NCI-H446 (cell line): Measurements from ENCODE around the gene RBM38.
A peak's percentile ranks its signal among the peaks of the same experiment; 100 is the strongest.

Experiments used
- DNase-seq, 2 experiments: peaks; one replicate each; lab custom pipeline; 2025; lab: John Stamatoyannopoulos, UW

The RBM38 gene

DNA sequence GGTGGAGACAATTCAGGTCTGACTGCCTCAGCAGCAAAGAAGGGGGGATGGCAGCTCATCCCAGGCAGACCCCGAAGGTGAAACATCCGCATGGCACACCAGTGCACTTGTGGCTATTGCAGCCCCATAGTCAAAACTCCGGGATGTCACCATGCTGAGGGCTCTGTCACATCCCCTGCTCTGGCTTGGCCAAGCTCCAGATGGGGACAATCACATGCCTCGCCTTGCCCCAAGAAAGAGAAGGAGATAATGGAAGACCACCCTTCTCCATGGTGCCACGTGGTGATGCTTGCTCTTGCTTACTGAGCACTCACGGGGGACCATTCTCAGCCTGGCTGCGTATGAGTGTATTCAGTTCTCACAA, 60.2 kb downstream of the RBM38 start:
- no peak for DNase-seq

DNA sequence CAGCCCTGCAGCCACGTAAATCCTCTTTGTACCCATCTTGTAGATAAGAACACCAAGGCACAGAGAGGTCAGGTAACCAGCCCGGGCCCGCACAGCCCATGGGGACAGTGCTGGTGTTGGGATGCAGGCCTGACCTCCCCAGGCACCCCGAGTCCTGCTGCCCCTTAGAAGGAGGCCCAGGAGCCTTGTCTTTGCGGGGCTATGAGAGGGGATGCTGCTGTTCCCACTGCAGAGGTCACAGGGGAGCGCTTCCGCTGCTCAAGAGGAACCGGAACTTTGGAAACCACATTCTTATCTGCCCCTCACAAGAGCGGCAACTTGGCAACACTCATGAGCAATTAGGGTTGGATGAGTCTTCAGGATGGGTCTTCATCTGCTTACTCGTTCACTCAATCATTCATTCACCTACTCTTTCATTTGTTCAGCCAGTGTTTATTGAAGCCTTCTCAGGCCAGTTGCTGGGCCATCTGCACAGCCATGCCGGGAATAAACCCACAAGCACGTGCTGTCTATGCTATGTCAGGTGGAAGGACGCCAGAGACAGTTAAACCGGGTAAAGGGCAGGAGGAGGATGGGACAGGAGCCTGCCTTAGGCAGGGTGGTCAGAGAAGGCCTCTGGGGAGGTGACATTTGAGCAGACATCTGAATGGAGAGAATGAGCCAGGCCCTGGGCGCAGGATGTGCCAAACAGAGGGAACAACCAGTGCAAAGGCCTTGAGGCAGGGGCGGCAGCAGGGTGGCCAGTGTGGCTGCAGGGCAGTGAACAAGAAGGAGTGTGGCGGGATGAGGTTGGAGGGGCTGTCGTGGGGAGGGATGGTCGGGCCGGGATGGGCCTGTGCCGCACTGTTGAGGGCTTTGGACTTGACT, 60.8 kb downstream of the RBM38 start:
- no peak for DNase-seq

DNA sequence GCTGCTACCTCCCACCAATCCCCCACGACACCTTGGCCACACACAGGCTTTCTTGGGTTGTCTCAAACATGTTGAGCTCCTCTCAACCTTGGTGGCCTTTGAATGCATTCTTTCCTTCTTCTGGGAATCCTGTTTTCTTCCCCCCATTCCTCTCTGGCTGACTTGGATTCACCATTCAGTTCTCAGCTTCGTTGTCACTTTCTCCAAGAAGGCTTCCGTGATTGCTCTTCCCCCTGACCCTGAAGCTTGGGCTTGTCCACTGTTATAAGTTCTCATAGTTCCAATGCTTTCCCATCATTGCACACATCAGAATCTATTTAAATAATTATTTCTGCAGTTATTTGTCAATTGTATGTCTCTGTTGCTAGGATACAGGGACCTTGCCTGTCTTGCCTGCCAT, 64.2 kb downstream of the RBM38 start:
- no peak for DNase-seq

GRCh38 chr20:57456116-57456515, 64.9 kb downstream of the RBM38 start:
- DNase-seq, result no peak

GRCh38 chr20:57457243-57458095, 66.3 kb downstream of the RBM38 start:
- no peak for DNase-seq

GRCh38 chr20:57458400-57459160, 67.4 kb downstream of the RBM38 start:
- peak in 1 of 2 experiments; percentile 53 for DNase-seq
